HepG2 (cell line): ENCODE measurements around the gene NUBP2. TPM values are rescaled to one million over a fixed set of nuclear protein-coding genes. Genes with fewer than 3 reads are reported as not detected.

Experiments
- ARNTL ChIP-seq: sonication (generic); formaldehyde crosslinking; IDR thresholded peaks from 2 replicates; pipeline ENCODE4 v1.4.0; 2020; ENCODE audit warnings: mild to moderate bottlenecking, missing genetic modification reagents
- BRF2 ChIP-seq: sonication (generic); formaldehyde crosslinking; IDR thresholded peaks from 2 replicates; pipeline ENCODE4 v1.8.1; 2022; ENCODE audit warnings: mild to moderate bottlenecking, missing genetic modification reagents
- ETS1 ChIP-seq: sonication (generic); formaldehyde crosslinking; IDR thresholded peaks from 2 replicates; pipeline ENCODE4 v1.4.0; 2020; ENCODE audit warnings: missing genetic modification reagents
- GATAD1 ChIP-seq: IDR thresholded peaks from 2 replicates; pipeline ENCODE4 v1.6.1; 2016; ENCODE audit warnings: missing genetic modification reagents, missing compliant biosample characterization
- MAF1 ChIP-seq: sonication (generic); formaldehyde crosslinking; IDR thresholded peaks from 2 replicates; pipeline ENCODE4 v1.5.0; 2020; ENCODE audit warnings: missing genetic modification reagents, borderline replicate concordance
- MAFF ChIP-seq: IDR thresholded peaks from 2 replicates; pipeline ENCODE4 v1.6.1; 2011; ENCODE audit warnings: low read depth, low read length, improper control_type of control experiment
- MBNL3 ChIP-seq: fragments of 250-450 bp; sonication (Bioruptor Pico); conservative IDR thresholded peaks from 2 replicates; pipeline ENCODE4 v1.8.0; 2022; ENCODE audit warnings: mild to moderate bottlenecking, inconsistent platforms
- TERF1 ChIP-seq: sonication (generic); formaldehyde crosslinking; IDR thresholded peaks from 2 replicates; pipeline ENCODE4 v1.8.0; 2022; ENCODE audit warnings: mild to moderate bottlenecking, missing genetic modification reagents, moderate library complexity
- THYN1 ChIP-seq: sonication (generic); formaldehyde crosslinking; IDR thresholded peaks from 2 replicates; pipeline ENCODE4 v1.8.1; 2023; ENCODE audit warnings: low read depth, mild to moderate bottlenecking, moderate library complexity, missing genetic modification reagents, borderline replicate concordance
- ZFP82 ChIP-seq: sonication (generic); formaldehyde crosslinking; IDR thresholded peaks from 2 replicates; pipeline ENCODE4 v1.5.1; 2020; ENCODE audit warnings: mild to moderate bottlenecking, missing genetic modification reagents, borderline replicate concordance
- ZFP90 ChIP-seq: sonication (generic); formaldehyde crosslinking; IDR thresholded peaks from 2 replicates; pipeline ENCODE4 v1.8.0; 2022; ENCODE audit warnings: missing genetic modification reagents, mild to moderate bottlenecking, inconsistent platforms, borderline replicate concordance
- ZMYM4 ChIP-seq: sonication (generic); formaldehyde crosslinking; IDR thresholded peaks from 2 replicates; pipeline ENCODE4 v1.8.1; 2023; ENCODE audit warnings: mild to moderate bottlenecking, missing genetic modification reagents
- ZNF501 ChIP-seq: sonication (generic); formaldehyde crosslinking; IDR thresholded peaks from 2 replicates; pipeline ENCODE4 v1.5.1; 2020; ENCODE audit warnings: mild to moderate bottlenecking, moderate library complexity, missing genetic modification reagents
- ZNF572 ChIP-seq: sonication (generic); formaldehyde crosslinking; IDR thresholded peaks from 2 replicates; pipeline ENCODE4 v1.5.1; 2020; ENCODE audit warnings: mild to moderate bottlenecking, missing genetic modification reagents
- ZNF609 ChIP-seq: sonication (generic); formaldehyde crosslinking; IDR thresholded peaks from 2 replicates; pipeline ENCODE4 v1.4.0; 2020; ENCODE audit warnings: mild to moderate bottlenecking, missing genetic modification reagents, borderline replicate concordance
- ZNF674 ChIP-seq: sonication (generic); formaldehyde crosslinking; IDR thresholded peaks from 2 replicates; pipeline ENCODE4 v1.5.0; 2020; ENCODE audit warnings: low read depth, mild to moderate bottlenecking, missing genetic modification reagents
- ZNF800 ChIP-seq: sonication (generic); formaldehyde crosslinking; IDR thresholded peaks from 2 replicates; pipeline ENCODE4 v1.4.0; 2020; ENCODE audit warnings: missing genetic modification reagents
- polyA plus RNA-seq, 8 experiments: library from polyadenylated mRNA; depleted of rRNA in 3 of 8; stranded (reverse) in 7 of 8; unstranded in 1 of 8; fragments of >200 nt; fragmentation: Illumina TruSeq in 4 of 8; extraction: Trizol in 4 of 8; gene quantifications; 2 replicates each; pipeline versions ENCODE4 v1.2.1 to v1.2.3, GENCODE V29; 2011 to 2016; ENCODE audit warnings: low read depth in 4 of 8, missing spikeins in 1 of 8, mixed read lengths in 1 of 8; ENCODE audit not compliant: insufficient read depth in 1 of 8
- total RNA-seq, 5 experiments: library from RNA; depleted of rRNA; stranded (reverse); fragments of >200 nt; fragmentation: Illumina TruSeq; extraction: Trizol; gene quantifications; 2 replicates each; pipeline ENCODE4 v1.2.3, GENCODE V29; 2016; ENCODE audit warnings: low read depth in 1 of 5

Gene NUBP2
- total and polyA plus RNA-seq, 2 of the 13 experiments (the other 11 are each of a cell fraction or from before 2014, with no cell fraction given) = 25.7 to 61.5 TPM

- TF ChIP-seq BRF2 (CRISPR knock-in tag) (peak; percentile 61; the same call in 1 of the 2 replicates), MAF1 (CRISPR knock-in tag) (no peak), ZNF501 (0 out of 2 replicates have a peak, but pooled peaks have one; percentile 18), ETS1 (CRISPR knock-in tag) (no peak), ARNTL (CRISPR knock-in tag) (peak; percentile 20; the same call in 1 of the 2 replicates), GATAD1 (CRISPR knock-in tag) (peak; percentile 67), MBNL3 (CRISPR knock-in tag) (no peak), ZFP82 (CRISPR knock-in tag) (no peak), ZNF674 (no peak), ZNF572 (CRISPR knock-in tag) (no peak), ZMYM4 (CRISPR knock-in tag) (0 out of 2 replicates have a peak, but pooled peaks have one; percentile 45), MAFF (no peak), TERF1 (CRISPR knock-in tag) (no peak), ZNF609 (CRISPR knock-in tag) (peak; percentile 76; the same call in 1 of the 2 replicates), THYN1 (CRISPR knock-in tag) (no peak), ZFP90 (CRISPR knock-in tag) (peak; percentile 43; the same call in 1 of the 2 replicates), ZNF800 (CRISPR knock-in tag) (no peak)
Observed at GRCh38 chr16:1828645-1829410, 46.1 kb downstream of the NUBP2 start (continued).
